ENCODE data around the gene UBALD1.
"Not testable (repeated sequence)": the region's sequence is repeated elsewhere in the genome, so short reads cannot be mapped to it uniquely, and the experiment has no call there.

Gene UBALD1

DNA sequence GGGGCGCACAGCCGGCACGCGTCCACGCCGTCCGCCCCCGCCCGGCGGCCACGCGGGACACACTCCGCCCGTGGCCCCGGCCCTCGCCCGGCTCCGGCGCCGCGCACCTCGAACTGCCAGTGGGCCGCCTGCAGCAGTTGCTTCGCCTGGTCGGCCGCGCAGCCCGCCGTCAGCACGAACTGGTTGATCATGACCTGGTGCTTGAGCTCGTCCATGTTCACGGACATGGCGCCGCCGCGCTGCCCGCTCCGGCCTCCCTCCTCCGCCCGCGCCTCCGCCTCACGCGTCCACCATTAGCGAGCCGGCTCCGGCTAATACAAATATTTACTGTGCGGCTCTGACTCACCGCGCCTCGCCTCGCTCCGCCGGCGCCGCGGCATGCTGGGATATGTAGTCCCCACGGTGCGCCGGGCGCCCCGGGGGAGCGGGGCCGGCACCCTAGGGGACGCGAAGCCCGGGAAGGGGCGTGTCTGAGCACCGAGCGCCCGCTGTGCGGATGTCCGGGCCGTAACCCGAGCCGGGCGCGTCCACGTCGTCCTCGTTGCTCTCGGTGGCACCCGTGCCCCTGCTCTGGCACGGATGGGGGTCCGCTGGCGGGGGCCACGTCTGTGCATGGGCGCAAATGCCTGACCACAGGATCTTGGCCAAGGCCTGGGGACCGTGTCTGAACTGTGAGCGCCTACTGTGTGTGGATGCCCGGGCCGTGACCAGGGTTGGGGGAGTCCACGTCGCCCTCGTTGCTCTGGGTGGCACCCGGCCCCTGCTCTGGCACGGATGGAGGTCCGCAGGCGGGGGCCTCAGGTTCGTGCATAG is at the start of gene UBALD1:
Gene UBALD1 (minus strand): TSS at position 318 of the 813 bp plus-strand sequence. CDS start 91 bp downstream, at position 227.
- peak; percentile 76 for DNase-seq (ENCODE audit: low spot score)

DNA sequence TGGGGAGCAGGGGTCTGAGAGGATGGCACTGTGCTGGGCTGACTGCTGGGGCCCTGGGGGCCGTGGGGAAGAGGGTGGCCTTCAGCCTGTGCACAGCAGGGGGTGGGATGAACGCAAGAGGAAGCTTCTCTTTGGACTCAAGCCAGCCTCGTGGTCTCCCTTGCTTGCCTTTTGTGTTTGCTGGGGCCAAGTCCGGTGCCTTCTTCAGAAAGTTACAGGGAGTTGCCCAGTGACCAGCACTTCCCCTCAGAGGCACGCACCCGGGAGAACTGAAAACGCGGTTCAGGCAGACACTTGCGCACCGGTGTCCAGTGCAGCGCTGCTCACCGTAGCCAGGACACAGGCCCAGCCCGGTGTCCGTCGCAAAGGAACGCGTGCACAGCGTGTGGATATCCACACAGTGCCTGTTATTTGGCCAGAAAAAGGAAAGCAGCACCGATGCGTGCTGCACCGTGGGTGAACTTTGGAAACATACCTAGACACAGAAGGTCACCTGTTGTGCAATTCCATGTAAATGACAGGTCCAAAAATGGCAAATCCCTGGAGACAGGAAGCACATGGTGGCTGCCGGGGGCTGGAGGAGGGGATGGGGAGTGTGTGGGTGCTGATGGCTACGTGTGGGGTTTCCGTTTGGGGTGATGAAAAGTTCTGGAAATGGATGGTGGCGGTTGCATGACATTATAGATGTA is 49.2 kb upstream of the UBALD1 start:
- peak; percentile 83 for DNase-seq (ENCODE audit: low spot score)

DNA sequence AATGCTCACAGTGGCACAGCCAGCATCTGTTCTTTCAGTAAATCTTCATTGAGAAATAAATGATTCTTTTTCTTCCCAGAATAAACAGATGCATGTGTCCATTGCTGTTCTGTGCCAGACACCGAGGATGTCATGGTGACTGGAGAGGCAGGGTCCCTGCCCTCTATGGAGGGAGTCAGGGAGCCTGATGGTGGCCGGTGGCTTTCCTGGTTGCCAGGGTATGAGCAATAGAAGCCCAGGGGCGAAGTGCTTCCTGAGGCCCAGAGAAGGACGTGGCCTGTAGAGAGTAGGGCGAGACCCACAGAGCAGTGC is 48.7 kb upstream of the UBALD1 start:
- DNase-seq (ENCODE audit: low spot score), result peak; percentile 50

DNA sequence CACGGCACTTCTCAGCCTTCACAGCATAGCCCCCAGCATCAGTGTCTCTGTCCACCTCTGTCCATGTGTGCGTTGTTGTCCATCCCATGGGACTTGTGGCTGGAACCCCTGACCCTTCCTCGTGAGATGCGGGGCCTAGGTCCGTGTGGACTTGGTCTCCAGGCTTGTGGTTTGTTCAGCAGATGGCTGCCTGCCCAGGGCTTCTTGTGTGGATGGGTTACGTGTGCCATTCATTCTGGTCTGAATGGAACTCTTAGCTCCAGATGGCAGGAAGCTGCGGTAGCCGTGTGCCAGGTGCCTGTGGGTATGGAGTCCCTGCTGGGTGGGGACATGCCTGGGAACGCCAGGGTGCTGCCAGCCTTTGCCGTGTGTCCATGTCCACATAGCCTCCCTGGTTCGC is 47.0 kb upstream of the UBALD1 start:
- peak; percentile 75 for DNase-seq (ENCODE audit: low spot score)

DNA sequence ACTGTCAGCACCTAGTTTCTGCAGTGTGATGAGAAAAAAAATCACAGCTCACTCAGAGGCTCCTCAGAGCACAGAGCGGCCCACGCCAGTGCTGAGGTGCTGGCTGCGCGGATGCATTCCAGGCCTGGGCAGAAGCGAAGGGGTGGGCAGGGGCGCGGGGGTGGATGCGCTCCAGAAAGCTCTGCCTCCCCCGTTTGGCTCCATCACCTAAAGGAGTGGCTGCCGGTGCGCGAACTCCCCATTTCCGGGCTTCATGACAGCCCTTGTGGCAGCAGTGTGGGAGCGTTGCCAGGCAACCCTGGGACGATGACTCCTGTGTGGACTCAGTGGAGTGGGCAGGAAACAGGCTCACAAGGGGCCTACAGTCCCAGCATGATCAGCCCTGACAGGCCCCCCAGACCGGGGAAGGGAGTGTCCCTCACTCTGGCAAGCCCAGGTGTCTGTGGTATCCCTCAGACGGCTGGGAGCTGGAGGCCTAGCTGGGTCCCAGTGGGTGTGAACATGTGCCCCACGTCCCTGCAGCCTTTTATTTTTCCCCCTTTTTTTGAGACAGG is 45.8 kb upstream of the UBALD1 start:
- DNase-seq (ENCODE audit: low spot score), result no peak

DNA sequence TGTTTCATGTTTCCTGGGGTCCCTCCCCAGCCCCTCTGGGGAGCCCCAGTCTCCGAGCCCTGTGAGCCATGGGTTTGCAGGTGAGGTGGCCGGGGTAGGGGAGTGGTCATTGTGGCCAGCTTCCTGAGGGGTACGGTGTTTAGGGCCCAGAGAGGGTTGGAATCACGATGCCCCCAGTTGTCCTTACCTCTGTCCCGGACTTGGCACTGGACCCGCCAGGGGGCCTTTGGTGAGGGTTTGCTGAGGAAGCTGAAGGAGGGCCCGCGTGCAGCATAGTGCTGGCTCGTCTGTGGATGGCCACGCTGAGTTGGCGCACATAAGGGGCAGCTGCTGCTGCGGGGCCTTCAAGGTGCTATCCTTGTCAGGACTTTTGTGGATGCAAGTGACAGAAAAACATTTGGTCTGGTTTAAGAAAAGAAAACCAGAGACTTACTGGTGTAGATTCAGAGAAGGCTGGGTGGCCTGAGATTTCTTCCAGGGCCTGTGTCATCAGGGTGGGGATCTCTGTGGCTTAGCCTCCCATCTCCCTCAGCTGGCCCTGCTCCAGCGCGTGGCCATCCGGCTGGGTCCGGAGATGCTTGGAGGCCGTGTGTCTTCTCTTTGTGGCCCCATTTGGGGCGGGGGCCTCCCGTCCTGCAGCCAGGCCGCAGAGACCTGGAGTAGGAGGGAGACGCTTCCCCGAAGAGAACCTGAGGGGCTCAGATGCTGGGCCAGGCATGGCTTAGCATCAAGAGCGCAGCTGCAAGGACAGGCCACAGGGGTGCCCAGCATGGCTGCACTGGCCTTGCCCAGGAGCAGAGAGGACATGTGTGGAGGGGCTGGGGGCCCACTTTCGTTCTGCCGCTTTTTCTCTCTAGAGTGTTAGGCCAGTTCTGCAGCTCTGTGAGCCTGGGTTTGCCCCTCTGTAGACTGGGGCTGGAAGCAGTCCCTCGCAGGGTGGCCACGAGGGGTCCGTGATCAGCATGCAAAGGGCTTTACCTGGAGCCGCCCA is 45.0 kb upstream of the UBALD1 start:
- no peak for DNase-seq (ENCODE audit: low spot score)

DNA sequence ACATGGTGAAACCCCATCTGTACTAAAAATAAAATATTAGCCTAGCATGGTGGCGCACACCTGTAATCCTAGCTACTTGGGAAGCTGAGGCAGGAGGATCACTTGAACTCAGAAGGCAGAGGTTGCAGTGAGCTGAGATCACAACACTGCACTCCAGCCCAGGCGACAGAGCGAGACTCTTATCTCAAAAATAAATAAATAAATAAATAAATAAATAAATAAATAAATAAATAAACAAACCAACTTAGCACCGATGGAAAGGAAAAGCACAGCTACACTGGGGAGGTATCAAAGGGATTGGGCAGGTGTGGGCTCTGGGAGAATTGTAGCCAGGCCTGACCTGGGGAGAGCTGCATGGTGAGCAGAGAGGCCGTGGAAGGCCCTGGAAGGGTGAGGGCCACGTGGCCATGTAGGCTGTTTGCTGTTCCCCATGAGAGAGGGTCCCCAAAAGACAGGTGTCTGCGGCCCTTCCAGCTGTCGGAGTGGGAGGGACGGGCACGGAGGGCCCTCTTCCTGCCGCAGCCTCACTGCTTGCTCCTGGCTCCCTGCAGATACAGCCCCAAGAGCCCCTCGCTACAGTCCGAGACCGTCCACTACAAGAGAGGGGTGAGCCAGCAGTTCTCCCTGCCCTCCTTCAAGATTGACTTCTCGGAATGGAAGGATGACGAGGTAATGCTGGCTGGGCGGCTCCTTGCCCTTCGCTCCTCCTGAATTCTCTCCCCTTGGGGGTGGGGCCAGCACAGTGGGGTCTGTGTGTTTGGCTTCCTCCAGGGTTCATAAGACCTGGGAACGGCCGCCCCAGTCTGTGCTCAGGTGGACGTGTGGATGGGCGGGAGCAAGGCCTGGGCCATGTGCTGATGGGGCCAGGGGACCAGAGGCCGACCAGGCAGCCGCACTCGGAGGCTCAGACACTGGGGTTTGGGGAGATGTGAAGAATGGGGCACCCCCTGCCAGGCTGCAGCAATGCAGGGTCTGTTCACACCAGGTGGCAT is 42.3 kb upstream of the UBALD1 start:
- no peak for DNase-seq (ENCODE audit: low spot score)

DNA sequence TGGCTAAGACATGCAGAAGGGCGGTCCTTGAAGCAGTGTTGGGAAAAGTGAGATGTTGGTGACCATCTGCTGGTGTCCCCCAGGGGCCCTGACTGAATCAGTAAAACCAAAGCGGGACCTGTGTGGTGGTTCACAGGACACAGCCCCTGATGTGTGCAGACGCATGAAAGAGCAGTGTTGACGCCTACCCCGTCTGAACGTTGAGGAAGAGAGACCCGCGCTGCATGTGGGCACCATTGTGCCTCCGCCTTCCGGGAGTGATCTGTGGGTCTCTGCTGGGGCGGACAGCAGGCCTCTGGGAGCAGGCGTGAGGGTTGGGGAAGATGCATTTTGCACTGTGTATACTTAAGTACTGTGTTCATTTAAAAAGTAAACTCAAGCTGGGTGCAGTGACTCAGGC is 41.5 kb upstream of the UBALD1 start:
- DNase-seq (ENCODE audit: low spot score), result no peak

DNA sequence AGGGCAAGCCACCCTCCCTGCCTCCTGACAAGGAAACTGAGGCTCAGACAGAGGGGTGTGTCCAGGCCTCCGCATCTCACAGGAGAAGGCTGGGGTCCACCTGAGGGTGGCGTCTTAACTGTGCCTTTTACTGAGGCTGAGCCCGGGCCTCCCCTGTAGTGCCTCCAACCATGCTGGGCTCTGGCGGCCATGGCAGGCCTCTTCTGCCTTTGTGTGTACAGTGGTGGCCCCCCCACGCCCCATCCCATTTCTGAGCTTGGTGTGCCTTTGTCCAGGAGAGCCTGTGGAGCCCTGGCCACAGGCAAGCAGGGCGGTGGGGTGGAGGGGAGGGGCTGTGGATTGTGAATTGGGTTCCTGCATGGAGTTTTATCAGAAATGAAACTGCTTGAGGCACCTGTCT is 41.1 kb upstream of the UBALD1 start:
- DNase-seq (ENCODE audit: low spot score), result no peak

DNA sequence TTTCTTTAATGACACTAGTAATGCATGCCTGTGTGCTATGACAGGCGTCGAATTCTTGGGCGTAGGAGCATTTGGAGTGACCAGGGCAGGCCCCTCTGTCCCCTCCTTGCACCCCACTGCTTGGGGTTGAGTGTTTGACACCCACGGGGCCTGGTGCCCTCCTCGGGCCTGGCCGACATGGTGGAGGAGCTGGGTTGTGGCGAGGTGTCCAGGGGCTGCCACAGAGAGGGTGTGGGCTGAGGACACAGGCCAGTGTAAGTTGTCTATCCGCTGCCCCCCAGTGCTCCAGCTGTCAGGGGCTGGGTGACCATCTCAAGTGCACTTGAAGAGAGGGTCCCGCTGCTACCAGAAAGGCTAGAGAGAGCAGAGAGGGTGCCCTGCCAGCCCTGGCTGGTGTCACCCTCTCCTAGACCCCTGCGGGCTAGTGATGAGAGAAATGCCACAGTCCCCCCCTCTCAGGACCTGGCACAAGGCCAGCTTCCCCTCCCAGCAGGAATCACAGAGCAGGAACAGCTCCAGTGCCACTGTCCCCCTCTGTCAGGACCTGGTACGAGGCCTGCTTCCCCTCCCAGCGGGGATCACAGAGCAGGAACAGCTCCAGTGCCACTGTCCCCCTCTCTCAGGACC is 40.4 kb upstream of the UBALD1 start:
- no peak for DNase-seq (ENCODE audit: low spot score)

DNA sequence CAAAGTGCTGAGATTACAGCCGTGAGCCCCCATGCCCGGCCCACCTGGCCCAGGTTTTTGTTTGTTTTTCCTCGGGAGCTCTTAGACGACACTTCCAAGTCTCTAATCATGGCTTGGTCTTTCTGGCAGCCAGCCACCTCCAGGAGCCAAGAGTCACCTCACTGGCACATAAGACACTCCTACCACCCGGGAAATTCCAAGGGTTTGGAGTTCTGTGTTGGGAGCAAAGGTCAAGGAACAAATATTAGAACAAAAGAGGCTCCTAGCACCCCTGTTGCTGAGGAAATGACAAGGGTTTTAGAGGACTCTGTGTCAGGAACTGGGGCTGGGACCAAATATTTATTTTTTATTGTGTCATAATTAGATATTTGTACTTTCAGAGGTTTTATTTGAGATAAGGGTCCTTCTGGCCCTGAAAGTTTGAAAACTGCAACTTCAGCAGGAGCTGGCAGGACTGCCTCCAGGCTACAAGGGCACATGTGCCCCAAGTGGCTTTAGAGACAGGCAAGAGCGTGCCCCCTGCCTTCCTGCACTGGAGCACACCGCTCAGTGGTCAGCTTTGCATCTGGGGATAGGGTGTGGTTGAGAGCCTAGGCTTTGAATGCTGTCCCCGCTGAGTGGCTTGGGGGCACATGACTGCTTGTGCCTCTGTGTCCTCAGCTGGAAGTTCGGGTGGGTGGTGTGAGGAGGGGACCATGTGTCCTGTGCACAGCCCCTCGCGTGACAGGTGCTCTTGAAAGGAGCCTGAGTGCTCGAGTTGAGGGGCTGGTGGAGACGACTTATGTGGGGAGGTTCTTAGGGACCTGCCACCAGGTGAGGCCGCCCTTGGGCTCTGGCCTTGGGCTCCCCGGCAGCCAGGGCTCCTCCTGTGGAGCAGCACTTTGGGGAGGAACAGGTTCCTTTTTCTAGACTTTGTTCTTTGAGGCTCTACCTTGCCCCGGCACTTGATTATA is 39.6 kb upstream of the UBALD1 start:
- DNase-seq (ENCODE audit: low spot score), result no peak

DNA sequence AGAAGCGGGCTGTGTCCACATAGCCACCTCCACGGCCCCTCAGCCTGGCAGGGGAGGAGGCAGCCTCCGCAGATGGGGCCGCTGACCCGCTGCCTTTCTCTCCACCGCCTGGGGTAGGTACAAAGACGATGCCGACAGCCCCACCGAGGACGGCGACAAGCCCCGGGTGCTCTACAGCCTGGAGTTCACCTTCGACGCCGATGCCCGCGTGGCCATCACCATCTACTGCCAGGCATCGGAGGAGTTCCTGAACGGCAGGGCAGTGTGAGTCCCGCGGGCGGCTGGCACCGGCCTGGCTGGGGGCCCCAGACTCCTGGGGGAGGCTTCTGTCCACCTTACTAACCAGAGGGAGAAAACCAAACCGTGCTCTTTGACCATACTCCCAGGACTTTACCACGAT is 37.9 kb upstream of the UBALD1 start:
- no peak for DNase-seq (ENCODE audit: low spot score)

DNA sequence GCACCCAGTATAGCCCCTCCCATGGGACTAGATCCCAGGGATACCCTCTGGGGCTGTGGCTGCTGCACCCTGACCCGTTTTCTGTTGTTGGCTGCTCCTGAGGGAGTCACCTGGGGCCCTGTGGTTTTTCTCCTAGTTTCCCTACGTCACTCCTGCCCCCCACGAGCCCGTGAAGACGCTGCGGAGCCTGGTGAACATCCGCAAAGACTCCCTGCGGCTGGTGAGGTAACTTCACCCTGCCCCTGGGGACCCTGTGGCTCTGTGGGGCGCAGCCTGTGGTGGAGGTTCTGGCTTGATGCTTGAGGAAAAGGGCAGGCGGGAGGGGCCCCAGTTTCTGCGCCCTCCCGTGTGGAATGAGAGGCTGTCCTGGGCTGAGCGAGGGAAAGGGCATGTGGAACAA is 37.1 kb upstream of the UBALD1 start:
- no peak for DNase-seq (ENCODE audit: low spot score)

DNA sequence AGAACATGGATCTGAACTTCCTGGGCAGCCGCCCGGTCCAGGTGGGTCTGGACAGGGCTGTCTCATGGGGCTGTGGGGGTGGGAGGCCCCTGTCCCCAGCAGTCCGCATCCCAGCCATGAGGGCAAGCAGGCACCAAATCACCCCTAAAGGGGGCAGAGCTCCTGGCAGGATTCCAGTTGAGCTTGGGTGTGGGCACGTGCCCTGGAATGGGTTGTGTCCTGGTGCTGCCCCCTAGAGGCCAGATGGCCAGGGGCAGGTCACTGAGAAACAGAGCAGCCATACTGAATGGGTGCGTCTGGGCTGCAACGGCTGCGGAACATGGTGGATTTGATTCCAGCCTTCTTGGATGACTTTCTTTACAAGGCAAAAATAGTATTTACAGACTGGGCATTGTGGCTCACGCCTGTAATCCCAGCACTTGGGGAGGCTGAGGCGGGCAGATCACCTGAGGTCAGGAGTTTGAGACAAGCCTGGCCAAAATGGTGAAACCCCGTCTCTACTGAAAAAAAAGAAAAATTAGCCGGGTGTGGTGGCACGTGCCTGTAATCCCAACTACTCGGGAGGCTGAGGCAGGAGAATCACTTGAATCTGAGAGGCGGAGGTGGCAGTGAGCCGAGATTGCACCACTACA is 35.9 kb upstream of the UBALD1 start:
- DNase-seq (ENCODE audit: low spot score), result not testable (repeated sequence)

DNA sequence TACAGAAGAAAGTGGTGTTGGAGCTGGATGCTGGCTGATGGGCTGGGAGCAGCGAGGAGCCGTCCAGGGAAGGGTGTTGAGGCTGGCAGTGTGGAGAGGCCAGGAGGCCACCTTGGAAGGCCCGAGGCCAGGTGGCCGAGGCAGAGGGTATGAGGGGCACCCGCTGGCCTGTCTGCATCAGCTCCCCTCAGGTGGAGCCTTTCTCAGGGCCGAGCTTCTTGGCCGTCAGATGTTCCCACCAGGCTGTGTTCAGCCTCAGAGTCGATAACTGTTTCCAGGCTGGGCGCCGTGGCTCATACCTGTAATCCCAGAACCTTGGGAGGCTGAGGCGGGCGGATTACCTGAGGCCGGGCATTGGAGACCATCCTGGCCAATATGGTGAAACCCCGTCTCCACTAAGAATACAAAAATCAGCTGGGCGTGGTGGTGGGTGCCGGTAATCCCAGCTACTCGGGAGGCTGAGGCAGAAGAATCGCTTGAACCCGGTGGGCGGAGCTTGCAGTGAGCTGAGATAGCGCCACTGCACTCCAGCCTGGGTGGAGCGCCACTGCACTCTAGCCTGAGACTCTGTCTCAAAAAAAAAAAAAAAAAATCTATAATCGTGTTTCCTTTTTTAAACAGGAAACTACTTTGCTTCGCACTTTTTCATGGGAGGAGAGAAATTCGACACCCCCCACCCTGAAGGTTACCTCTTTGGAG is 35.2 kb upstream of the UBALD1 start:
- no peak for DNase-seq (ENCODE audit: low spot score)

DNA sequence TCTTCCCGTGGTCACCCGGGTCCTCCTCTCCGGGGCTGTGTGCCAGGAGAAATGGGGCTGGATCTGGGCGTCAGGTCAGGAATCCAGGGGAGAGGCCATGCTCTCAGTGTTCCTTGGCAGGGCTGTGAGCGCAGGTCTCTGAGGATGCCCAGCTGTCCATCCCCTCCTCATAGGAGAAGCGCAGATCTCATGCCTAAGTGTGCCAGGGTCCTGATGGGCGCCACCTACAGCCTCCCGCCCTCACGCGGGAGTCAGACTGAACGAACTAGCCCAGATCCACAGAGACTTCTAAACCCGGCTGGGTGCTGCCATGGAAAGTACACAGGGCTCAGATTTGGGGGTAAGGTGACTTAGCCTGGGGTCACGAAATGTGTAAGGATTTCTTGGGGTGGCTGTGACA is 34.2 kb upstream of the UBALD1 start:
- no peak for DNase-seq (ENCODE audit: low spot score)

DNA sequence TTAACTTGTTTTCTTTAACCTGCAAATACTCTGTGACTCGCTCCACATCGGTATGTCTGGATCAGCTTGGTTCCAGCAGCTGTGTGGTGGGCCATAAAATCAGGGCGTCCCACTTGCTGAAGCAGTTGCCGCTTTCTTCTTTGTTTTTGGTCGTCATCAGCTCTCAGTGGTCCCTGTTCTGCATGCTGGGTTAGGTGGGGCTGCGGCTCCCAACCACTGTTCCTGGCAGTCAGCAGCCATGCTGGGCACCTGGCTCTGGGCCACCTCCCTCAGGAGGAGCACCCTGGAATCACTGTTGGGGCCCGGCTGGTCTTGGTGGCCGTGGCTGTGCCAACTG is 32.9 kb upstream of the UBALD1 start:
- no peak for DNase-seq (ENCODE audit: low spot score)
